Endothelial cell (in vitro differentiated cells): Measurements from ENCODE around the gene ENKD1. TPM values are rescaled to one million over a fixed set of nuclear protein-coding genes. Genes with fewer than 3 reads are reported as not detected.
A peak's percentile ranks its signal among the peaks of the same experiment; 100 is the strongest.

ENCODE experiments used
- DNase-seq: peaks from one replicate; pipeline ENCODE4 v3.0.0; 2021; ENCODE audit warnings: low spot score
- H3K27ac Mint-ChIP-seq: one replicate; pipeline ENCODE4 v1.8.0; 2021; ENCODE audit warnings: mixed read lengths, inconsistent platforms; ENCODE audit not compliant: unreplicated experiment
- H3K27me3 Mint-ChIP-seq: one replicate; pipeline ENCODE4 v1.8.0; 2021; ENCODE audit warnings: mild to moderate bottlenecking, moderate library complexity, mixed read lengths, inconsistent platforms; ENCODE audit not compliant: unreplicated experiment
- H3K36me3 Mint-ChIP-seq: one replicate; pipeline ENCODE4 v1.8.0; 2021; ENCODE audit warnings: mild to moderate bottlenecking, low read depth, mixed read lengths, inconsistent platforms; ENCODE audit not compliant: unreplicated experiment
- H3K4me1 Mint-ChIP-seq: one replicate; pipeline ENCODE4 v1.8.0; 2021; ENCODE audit warnings: mild to moderate bottlenecking, mixed read lengths, inconsistent platforms; ENCODE audit not compliant: unreplicated experiment
- H3K4me3 Mint-ChIP-seq: one replicate; pipeline ENCODE4 v1.8.0; 2021; ENCODE audit warnings: mild to moderate bottlenecking, mixed read lengths, inconsistent platforms; ENCODE audit not compliant: unreplicated experiment
- H3K9me3 Mint-ChIP-seq: one replicate; pipeline ENCODE4 v1.8.0; 2021; ENCODE audit warnings: mixed read lengths, inconsistent platforms; ENCODE audit not compliant: unreplicated experiment
- CTCF ChIP-seq: fragments of 200-600 bp; sonication (generic); IDR thresholded peaks from one replicate; pipeline ENCODE4 v1.5.0; 2021; ENCODE audit warnings: antibody characterized with exemption; ENCODE audit not compliant: unreplicated experiment
- total RNA-seq: library from RNA; stranded (reverse); fragmentation: NEBNext Ultra II Directional; extraction: Animal tissue kit (Norgen Biotek cat#: 25700); gene quantifications from one replicate; pipeline ENCODE4 v1.2.1, GENCODE V29; 2021; ENCODE audit not compliant: unreplicated experiment

ENKD1 gene
- total RNA-seq, 1 donor from 2014 or later, result 9.9 TPM

- peak; percentile 58 for TF ChIP-seq CTCF
- Mint-ChIP-seq H3K9me3 (no peaks in the 10 kb centered on the region), H3K4me1 (peaks cover 23% of the 10 kb centered on the region), H3K4me3 (no peak overlapping the region), H3K36me3 (peaks cover 14% of the 10 kb centered on the region), H3K27me3 (peaks cover 20% of the 10 kb centered on the region), H3K27ac (no peak overlapping the region)
- peak; percentile 86 for DNase-seq
Measured at GRCh38 chr16:67667817-67668494, 1.4 kb upstream of the ENKD1 start.

- Mint-ChIP-seq H3K9me3 (no peaks in the 10 kb centered on the region), H3K27me3 (peaks cover 20% of the 10 kb centered on the region), H3K27ac (no peak overlapping the region), H3K4me1 (peaks cover 20% of the 10 kb centered on the region), H3K36me3 (peaks cover 13% of the 10 kb centered on the region), H3K4me3 (no peak overlapping the region)
- DNase-seq, result no peak
- TF ChIP-seq CTCF, result no peak
Measured at GRCh38 chr16:67667453-67667816, 885 bp upstream of the ENKD1 start.

- H3K36me3 Mint-ChIP-seq, result peaks cover 11% of the 10 kb centered on the region
- TF ChIP-seq CTCF, result no peak
- peaks cover 16% of the 10 kb centered on the region for H3K4me1 Mint-ChIP-seq
- peak; percentile 49 for DNase-seq
- no peak overlapping the region for H3K4me3 Mint-ChIP-seq
- H3K27ac Mint-ChIP-seq, result no peak overlapping the region
- H3K27me3 Mint-ChIP-seq, result peaks cover 23% of the 10 kb centered on the region
- no peaks in the 10 kb centered on the region for H3K9me3 Mint-ChIP-seq
Measured at GRCh38 chr16:67666032-67666551, 458 bp downstream of the ENKD1 start.

- Mint-ChIP-seq H3K27ac (no peak overlapping the region), H3K27me3 (peaks cover 20% of the 10 kb centered on the region), H3K4me1 (peaks cover 11% of the 10 kb centered on the region), H3K4me3 (peak overlapping the region; percentile 67), H3K36me3 (peaks cover 11% of the 10 kb centered on the region), H3K9me3 (no peaks in the 10 kb centered on the region)
- no peak for DNase-seq
- no peak for TF ChIP-seq CTCF
Measured at GRCh38 chr16:67665598-67665997, 952 bp downstream of the ENKD1 start.

GRCh38 chr16:67664871-67665270 is 1.7 kb downstream of the ENKD1 start:
- peak overlapping the region; percentile 64 for H3K27ac Mint-ChIP-seq
- peaks cover 9% of the 10 kb centered on the region for H3K4me1 Mint-ChIP-seq
- no peak for TF ChIP-seq CTCF

More at GRCh38 chr16:67664871-67665270, 1.7 kb downstream of the ENKD1 start:
- Mint-ChIP-seq H3K9me3 (no peaks in the 10 kb centered on the region), H3K36me3 (peaks cover 11% of the 10 kb centered on the region), H3K4me3 (peak overlapping the region; percentile 77), H3K27me3 (peaks cover 23% of the 10 kb centered on the region)
- no peak for DNase-seq
